Astrocyte (in vitro differentiated cells and primary cell): ENCODE results near the gene TPRKB.

ENCODE experiments used
- CTCF ChIP-seq: IDR thresholded peaks from 2 replicates; pipeline ENCODE4 v1.5.1; 2011; ENCODE audit warnings: low read depth, mild to moderate bottlenecking, inconsistent platforms, low read length, moderate library complexity; ENCODE audit not compliant: insufficient read depth
- EZH2 ChIP-seq: IDR thresholded peaks from 2 replicates; pipeline ENCODE4 v1.6.1; 2012; ENCODE audit warnings: mild to moderate bottlenecking, low read length, inconsistent platforms; ENCODE audit not compliant: insufficient read depth

- no peak for TF ChIP-seq CTCF
- TF ChIP-seq EZH2, result no peak
These were observed 39.0 kb downstream of the TPRKB start for GRCh38 chr2:73698101-73698500.
